NOMO-1 treated with dmso at 0.1 percent for 144 hours (cell line): Measurements from ENCODE around the gene LAMA1.

Experiments used
- DNase-seq: peaks from one replicate; lab custom pipeline; 2025; ENCODE audit not compliant: unreplicated experiment; lab: John Stamatoyannopoulos, UW

The LAMA1 gene

DNA sequence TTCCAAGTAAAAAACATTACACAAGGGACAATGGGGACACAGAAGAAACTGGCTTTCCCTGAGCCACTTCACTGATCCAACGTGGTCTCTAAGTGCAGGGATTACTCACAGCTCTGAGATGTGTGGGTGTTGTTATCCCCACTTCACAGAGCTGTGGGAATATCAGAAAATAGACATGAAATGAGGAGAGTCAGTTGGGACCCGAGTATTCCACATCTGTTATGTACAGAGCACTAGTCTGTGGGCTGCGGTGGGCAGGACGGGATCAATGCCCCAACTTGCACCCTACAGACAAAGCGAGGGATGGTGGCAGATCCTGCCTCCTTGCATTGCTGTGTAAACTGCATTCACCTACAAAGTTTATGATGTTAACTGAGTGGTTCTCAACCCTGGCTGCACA is 11.7 kb downstream of the LAMA1 start:
- DNase-seq = no peak

- DNase-seq = no peak
Measured at GRCh38 chr18:7105268-7105667, 12.3 kb downstream of the LAMA1 start.

GRCh38 chr18:7104649-7105048 is 12.9 kb downstream of the LAMA1 start:
- DNase-seq = no peak

- no peak for DNase-seq
Measured at GRCh38 chr18:7102131-7102530, 15.5 kb downstream of the LAMA1 start.

- no peak for DNase-seq
Measured at GRCh38 chr18:7096838-7097237, 20.8 kb downstream of the LAMA1 start.

DNA sequence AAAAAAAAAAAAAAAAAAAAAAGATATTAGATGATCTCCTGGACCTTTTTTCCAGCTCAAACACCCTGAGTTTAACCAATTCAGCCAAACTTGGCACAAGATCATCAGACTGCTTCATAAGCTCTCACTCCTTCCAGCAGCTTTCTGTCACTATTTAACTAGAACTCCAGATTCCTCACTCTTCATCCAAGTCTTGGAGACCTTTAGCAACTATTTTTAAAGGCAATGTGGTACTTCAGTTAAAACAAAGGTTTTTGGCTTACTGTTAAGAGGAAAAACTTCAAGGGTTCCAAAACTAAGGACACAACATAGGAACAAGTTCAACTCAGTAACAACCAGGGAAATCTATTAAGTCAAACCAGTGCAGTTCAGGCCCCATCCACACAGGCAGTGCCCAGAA is 23.2 kb downstream of the LAMA1 start:
- no peak for DNase-seq

GRCh38 chr18:7090771-7091170 is 26.8 kb downstream of the LAMA1 start:
- DNase-seq = no peak

DNA sequence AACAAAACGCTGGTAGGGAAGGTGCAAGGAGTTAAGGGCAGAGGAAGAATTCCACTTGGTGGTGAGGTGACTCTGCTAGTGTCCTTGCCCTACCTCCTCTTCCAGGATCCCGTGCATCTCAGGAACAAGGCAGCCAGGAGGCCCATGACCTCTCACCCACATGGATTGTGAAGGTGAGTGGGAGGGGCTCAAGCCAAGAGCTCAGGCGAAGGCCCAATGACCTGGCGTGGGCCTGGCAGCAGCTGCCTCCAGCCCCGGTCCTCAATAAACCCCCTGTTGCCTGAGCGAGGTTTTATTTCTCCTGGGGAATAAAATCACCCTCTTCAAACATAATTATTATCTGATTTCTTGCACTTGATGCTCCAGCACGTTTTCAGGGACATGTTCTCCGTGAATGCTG is 28.2 kb downstream of the LAMA1 start:
- no peak for DNase-seq

GRCh38 chr18:7084080-7085065 is 33.2 kb downstream of the LAMA1 start:
- DNase-seq = no peak

GRCh38 chr18:7082671-7083070 is 34.9 kb downstream of the LAMA1 start:
- no peak for DNase-seq

GRCh38 chr18:7079231-7079630 is 38.4 kb downstream of the LAMA1 start:
- DNase-seq = no peak

DNA sequence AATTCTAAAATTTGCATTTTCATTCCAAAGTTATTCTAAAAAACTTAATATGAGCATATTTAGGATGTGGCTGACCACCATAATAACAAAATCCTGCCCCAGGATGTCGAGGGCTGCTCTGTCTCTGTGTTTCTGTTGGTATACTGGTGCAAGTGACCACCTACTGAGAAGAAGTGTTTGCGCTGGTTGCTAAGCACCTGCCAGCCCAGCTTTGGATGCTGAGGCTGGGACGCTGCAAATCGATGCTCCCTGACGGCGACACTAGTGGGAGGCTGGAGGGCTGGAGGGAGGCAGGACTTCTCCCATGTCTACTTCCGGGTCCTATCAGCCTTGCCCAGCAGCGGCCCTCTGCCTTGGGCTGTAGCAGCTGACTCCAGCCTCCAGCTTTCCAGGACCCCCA is 45.0 kb downstream of the LAMA1 start:
- DNase-seq = no peak

DNA sequence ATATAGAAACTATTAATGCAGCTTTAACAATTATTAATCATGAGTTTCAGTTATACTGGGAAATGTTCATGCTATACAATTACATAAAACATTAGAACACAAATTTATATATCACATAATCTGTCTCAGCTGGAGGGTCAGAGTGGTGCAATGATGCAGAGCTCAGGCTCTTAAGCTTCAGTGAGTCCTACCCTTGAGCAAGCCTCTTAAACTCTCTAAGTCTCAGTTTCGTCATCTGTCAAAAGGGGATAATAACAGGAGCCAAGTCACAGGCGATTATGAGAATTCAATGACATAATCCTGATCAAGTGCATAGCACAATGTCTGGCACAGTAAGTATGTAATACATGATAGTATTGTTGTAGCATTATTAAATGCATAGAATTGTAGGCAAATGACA is 46.0 kb downstream of the LAMA1 start:
- DNase-seq = no peak

- no peak for DNase-seq
Measured at GRCh38 chr18:7070466-7070865, 47.1 kb downstream of the LAMA1 start.

GRCh38 chr18:7068871-7069590 is 48.6 kb downstream of the LAMA1 start:
- no peak for DNase-seq

GRCh38 chr18:7066965-7067555 is 50.5 kb downstream of the LAMA1 start:
- DNase-seq = no peak

DNA sequence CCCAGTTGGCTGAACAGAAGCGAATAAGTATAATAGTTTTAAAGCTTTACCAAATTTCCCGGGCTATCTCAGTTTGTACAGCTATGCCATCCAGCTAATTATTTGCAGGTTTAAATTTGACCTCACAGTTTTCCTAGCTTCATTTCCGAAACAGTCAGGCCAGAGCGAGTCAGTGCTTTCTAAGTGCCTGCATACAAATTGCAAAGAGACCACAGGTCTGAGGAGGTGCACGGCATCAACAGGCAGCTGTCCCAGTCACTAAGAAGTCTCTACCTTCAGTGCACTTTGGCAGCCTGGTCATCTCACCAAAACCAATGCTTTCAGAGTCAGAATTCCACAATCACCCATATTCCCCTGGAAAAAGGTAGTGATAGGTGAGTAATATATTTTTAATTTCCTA is 51.9 kb downstream of the LAMA1 start:
- no peak for DNase-seq

GRCh38 chr18:7064346-7064745 is 53.3 kb downstream of the LAMA1 start:
- DNase-seq = no peak

DNA sequence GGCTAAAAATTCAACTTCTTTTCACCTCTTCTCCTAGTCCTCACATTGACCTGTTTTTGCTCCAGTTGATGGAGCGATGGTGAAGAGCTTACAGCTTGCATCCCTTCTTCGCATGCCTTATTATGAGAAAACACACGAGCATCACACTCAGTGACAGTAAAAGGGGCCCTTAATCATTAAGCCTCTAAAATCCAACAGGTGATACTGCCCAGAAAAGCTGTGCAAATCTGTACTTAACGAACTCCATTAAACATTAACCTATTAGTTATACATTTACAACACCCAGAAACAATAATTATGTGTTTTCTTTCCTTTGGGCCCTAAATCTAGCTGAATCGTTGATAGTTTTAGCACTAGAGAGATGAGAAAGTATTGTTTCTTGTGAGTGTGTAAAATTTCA is 54.8 kb downstream of the LAMA1 start:
- DNase-seq = no peak

DNA sequence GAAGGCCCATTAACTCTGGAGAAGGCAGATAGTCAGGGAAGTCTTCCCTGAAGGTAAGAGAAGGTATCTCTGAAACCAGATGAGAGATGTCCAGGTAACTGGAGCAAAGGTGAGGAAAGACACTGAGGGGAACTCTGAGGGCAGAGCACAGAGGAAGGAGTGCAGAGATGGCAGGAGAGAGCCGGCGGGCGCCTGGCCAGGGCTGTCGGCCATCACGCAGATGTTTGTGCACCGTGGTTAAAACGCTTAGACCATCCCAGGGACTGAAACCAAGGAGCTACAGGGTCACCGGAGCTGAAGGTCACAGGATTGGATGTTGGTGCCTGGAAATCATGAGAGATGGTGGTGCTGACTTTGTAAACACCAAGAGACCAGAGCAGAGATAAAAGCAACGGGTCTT is 55.4 kb downstream of the LAMA1 start:
- DNase-seq = no peak

GRCh38 chr18:7059276-7059675 is 58.3 kb downstream of the LAMA1 start:
- no peak for DNase-seq

- DNase-seq = no peak
Measured at GRCh38 chr18:7056026-7056425, 61.6 kb downstream of the LAMA1 start.
